H1 (cell line): Measurements from ENCODE around the gene TMEM266. TPM values are rescaled to one million over a fixed set of nuclear protein-coding genes. Genes with fewer than 3 reads are reported as not detected.

ENCODE experiments used
- CTCF ChIA-PET: fragments of 300-600 bp; sonication (Branson Sonifier 250); formaldehyde crosslinking; loops from one replicate; lab custom pipeline; 2021; ENCODE audit not compliant: partially characterized antibody; lab: Charles Lee
- POLR2A ChIA-PET: fragments of 300-600 bp; sonication (Branson Sonifier 250); formaldehyde crosslinking; loops from one replicate; lab custom pipeline; 2021; ENCODE audit warnings: inconsistent platforms; ENCODE audit not compliant: partially characterized antibody; lab: Charles Lee
- DNase-seq, 2 experiments: peaks; one replicate each; pipeline versions ENCODE4 v3.0.0 to v3.0.0-alpha.2; 2010 to 2022; ENCODE audit warnings: low spot score in 2 of 2, low read depth in 1 of 2, mixed read lengths in 1 of 2
- FAIRE-seq: peaks from 2 replicates; lab custom pipeline; 2011; peaks lifted over from hg19 to GRCh38; lab: Jason Lieb, UNC
- H2AFZ ChIP-seq: 2 replicates; pipeline ENCODE4 v1.8.1; 2012; ENCODE audit warnings: low read length, inconsistent platforms
- H2AK5ac ChIP-seq: 2 replicates; pipeline ENCODE4 v1.6.1; 2013; ENCODE audit warnings: low read depth, low read length
- H2BK120ac ChIP-seq: replicated peaks from 2 replicates; pipeline ENCODE3; 2013; ENCODE audit warnings: low read depth, low read length, inconsistent platforms
- H2BK12ac ChIP-seq: 2 replicates; pipeline ENCODE4 v1.6.1; 2013; ENCODE audit warnings: low read depth, low read length
- H2BK15ac ChIP-seq: 2 replicates; pipeline ENCODE4 v1.6.1; 2013; ENCODE audit warnings: low read length
- H2BK20ac ChIP-seq: 2 replicates; pipeline ENCODE4 v1.6.1; 2013; ENCODE audit warnings: low read length
- H2BK5ac ChIP-seq: 2 replicates; pipeline ENCODE4 v1.6.1; 2013; ENCODE audit warnings: low read depth, low read length
- H3K14ac ChIP-seq: 2 replicates; pipeline ENCODE4 v1.6.1; 2013; ENCODE audit warnings: inconsistent platforms; ENCODE audit not compliant: insufficient read length
- H3K18ac ChIP-seq: 2 replicates; pipeline ENCODE4 v1.6.1; 2013; ENCODE audit warnings: low read length; ENCODE audit errors: extremely low read depth
- H3K23ac ChIP-seq: 2 replicates; pipeline ENCODE4 v1.6.1; 2013; ENCODE audit warnings: inconsistent platforms; ENCODE audit not compliant: insufficient read length
- H3K23me2 ChIP-seq: 2 replicates; pipeline ENCODE4 v1.6.1; 2013; ENCODE audit warnings: low read depth, low read length
- H3K27ac ChIP-seq: 2 replicates; pipeline ENCODE4 v1.6.1; 2011; ENCODE audit warnings: low read depth, low read length, inconsistent platforms
- H3K27me3 ChIP-seq, 4 experiments: replicated peaks in 1 of 4; 1 replicate in 1 of 4; 2 replicates in 3 of 4; pipeline versions ENCODE4 v1.6.1 to v1.8.1; 2011 to 2013; ENCODE audit warnings: low read length in 3 of 4, mild to moderate bottlenecking in 3 of 4, inconsistent platforms in 2 of 4, mixed read lengths in 2 of 4, moderate library complexity in 1 of 4; ENCODE audit not compliant: control insufficient read depth in 3 of 4, insufficient read depth in 3 of 4; ENCODE audit errors: extremely low read depth in 1 of 4
- H3K36me3 ChIP-seq, 4 experiments: 2 replicates each; pipeline versions ENCODE4 v1.6.1 to v1.8.1; 2011 to 2013; ENCODE audit warnings: mild to moderate bottlenecking in 4 of 4, low read length in 3 of 4, moderate library complexity in 2 of 4, control low read depth in 1 of 4, inconsistent platforms in 1 of 4; ENCODE audit not compliant: insufficient read depth in 4 of 4, control insufficient read depth in 2 of 4
- H3K4ac ChIP-seq: replicated peaks from 2 replicates; pipeline ENCODE3; 2013; ENCODE audit warnings: low read length, low read depth, mixed read lengths, inconsistent platforms; ENCODE audit not compliant: insufficient read length
- H3K4me1 ChIP-seq, 4 experiments: replicated peaks in 1 of 4; 1 replicate in 1 of 4; 2 replicates in 3 of 4; pipeline versions ENCODE4 v1.6.1 to v1.8.1; 2011 to 2013; ENCODE audit warnings: low read length in 3 of 4, inconsistent platforms in 2 of 4, mixed read lengths in 1 of 4; ENCODE audit not compliant: insufficient read depth in 4 of 4, control insufficient read depth in 3 of 4
- H3K4me2 ChIP-seq, 2 experiments: 2 replicates each; pipeline versions ENCODE4 v1.6.1 to v1.8.1; 2011 to 2013; ENCODE audit warnings: low read depth in 2 of 2, low read length in 2 of 2, control low read depth in 1 of 2, inconsistent platforms in 1 of 2, mild to moderate bottlenecking in 1 of 2; ENCODE audit not compliant: insufficient read depth in 1 of 2
- H3K4me3 ChIP-seq, 4 experiments: fragments of 200-600, 300-600 bp in 1 of 4; sonication (generic), shearing (Covaris generic), sonication (Bioruptor Twin) in 1 of 4; 2 replicates each; pipeline versions ENCODE4 v1.5.1 to v1.8.1; 2011 to 2016; ENCODE audit warnings: low read length in 4 of 4, low read depth in 3 of 4, control low read depth in 2 of 4, inconsistent platforms in 2 of 4, mild to moderate bottlenecking in 2 of 4, mixed read lengths in 1 of 4, moderate library complexity in 1 of 4; ENCODE audit not compliant: insufficient read depth in 2 of 4; ENCODE audit errors: extremely low read depth in 1 of 4
- H3K56ac ChIP-seq: replicated peaks from 2 replicates; pipeline ENCODE3; 2013; ENCODE audit warnings: low read depth, mild to moderate bottlenecking, mixed read lengths, low read length, inconsistent platforms; ENCODE audit not compliant: insufficient read length
- H3K79me1 ChIP-seq: 2 replicates; pipeline ENCODE4 v1.6.1; 2013; ENCODE audit warnings: low read depth, low read length, control low read depth
- H3K79me2 ChIP-seq, 2 experiments: 2 replicates each; pipeline versions ENCODE4 v1.6.1 to v1.8.1; 2012 to 2013; ENCODE audit warnings: low read length in 2 of 2, mild to moderate bottlenecking in 2 of 2, inconsistent platforms in 1 of 2; ENCODE audit not compliant: insufficient read depth in 2 of 2, control insufficient read depth in 1 of 2
- H3K9ac ChIP-seq, 4 experiments: replicated peaks in 1 of 4; 1 replicate in 1 of 4; 2 replicates in 3 of 4; pipeline versions ENCODE4 v1.6.1 to v1.8.1; 2011 to 2013; ENCODE audit warnings: low read depth in 3 of 4, low read length in 3 of 4, control low read depth in 2 of 4, mild to moderate bottlenecking in 2 of 4, moderate library complexity in 2 of 4, inconsistent platforms in 1 of 4; ENCODE audit errors: extremely low read depth in 1 of 4
- H3K9me3 ChIP-seq, 2 experiments: 2 replicates each; pipeline versions ENCODE4 v1.6.1 to v1.8.1; 2012 to 2013; ENCODE audit warnings: mild to moderate bottlenecking in 2 of 2, moderate library complexity in 2 of 2, control low read depth in 1 of 2, inconsistent platforms in 1 of 2, low read depth in 1 of 2, low read length in 1 of 2, mixed read lengths in 1 of 2; ENCODE audit not compliant: insufficient read depth in 2 of 2
- H4K20me1 ChIP-seq, 2 experiments: replicated peaks in 1 of 2; 2 replicates each; pipeline versions ENCODE3 to v1.8.1; 2011 to 2013; ENCODE audit warnings: inconsistent platforms in 2 of 2, low read length in 2 of 2, mild to moderate bottlenecking in 1 of 2; ENCODE audit not compliant: insufficient read depth in 2 of 2, control insufficient read depth in 1 of 2
- H4K5ac ChIP-seq: 2 replicates; pipeline ENCODE4 v1.6.1; 2013; ENCODE audit warnings: low read length, low read depth, mixed read lengths, inconsistent platforms; ENCODE audit not compliant: insufficient read length
- H4K8ac ChIP-seq: 2 replicates; pipeline ENCODE4 v1.8.0; 2013; ENCODE audit warnings: mild to moderate bottlenecking, moderate library complexity, low read length, inconsistent platforms; ENCODE audit not compliant: insufficient read depth; ENCODE audit errors: extremely low read depth
- H4K91ac ChIP-seq: replicated peaks from 2 replicates; pipeline ENCODE3; 2013; ENCODE audit warnings: low read length, mixed read lengths, inconsistent platforms; ENCODE audit not compliant: insufficient read length
- GABPA ChIP-seq: IDR thresholded peaks from 2 replicates; pipeline ENCODE4 v1.6.1; 2011; ENCODE audit warnings: mild to moderate bottlenecking, low read length, moderate library complexity, borderline replicate concordance; ENCODE audit not compliant: insufficient read depth
- GTF2F1 ChIP-seq: IDR thresholded peaks from 2 replicates; pipeline ENCODE4 v1.6.1; 2012; ENCODE audit warnings: low read depth, low read length, improper control_type of control experiment, borderline replicate concordance
- KDM5A ChIP-seq: fragments of 200-600 bp; IDR thresholded peaks from 2 replicates; pipeline ENCODE4 v1.7.1; 2012; ENCODE audit warnings: mild to moderate bottlenecking, low read length, inconsistent platforms, mixed read lengths
- POLR2A ChIP-seq, 2 experiments: IDR thresholded peaks; 1 replicate in 1 of 2; 2 replicates in 1 of 2; pipeline ENCODE4 v1.6.1; 2011; ENCODE audit warnings: low read depth in 2 of 2, low read length in 2 of 2, mild to moderate bottlenecking in 2 of 2; ENCODE audit errors: control extremely low read depth in 1 of 2
- RAD21 ChIP-seq, 2 experiments: IDR thresholded peaks in 1 of 2; conservative IDR thresholded peaks in 1 of 2; 2 replicates each; pipeline ENCODE4 v1.6.1; 2011; ENCODE audit warnings: low read depth in 2 of 2, low read length in 2 of 2, improper control_type of control experiment in 1 of 2, inconsistent platforms in 1 of 2, mild to moderate bottlenecking in 1 of 2, moderate library complexity in 1 of 2
- SRF ChIP-seq: IDR thresholded peaks from 2 replicates; pipeline ENCODE4 v1.6.1; 2011; ENCODE audit warnings: mild to moderate bottlenecking, low read depth, low read length, moderate library complexity
- TEAD4 ChIP-seq: IDR thresholded peaks from 2 replicates; pipeline ENCODE4 v1.6.1; 2012; ENCODE audit warnings: low read depth, low read length, inconsistent platforms, mixed read lengths
- WGBS, 2 experiments: shearing (Covaris generic) in 1 of 2; methylation state at CpG; one replicate each; pipeline versions ENCODE4 v1.1.6 to v1.1.7; 2013 to 2015; ENCODE audit warnings: low lambda C conversion rate in 2 of 2, mixed read lengths in 2 of 2, inconsistent platforms in 1 of 2, low coverage in 1 of 2, missing lambda C conversion rate in 1 of 2; ENCODE audit not compliant: insufficient replicate concordance in 2 of 2, insufficient coverage in 1 of 2, insufficient read length in 1 of 2; ENCODE audit errors: extremely low coverage in 1 of 2, missing lambda C conversion rate in 1 of 2; 5-methylcytosine and 5-hydroxymethylcytosine counted together
- polyA plus RNA-seq, 7 experiments: library from polyadenylated mRNA; depleted of rRNA in 3 of 7; stranded (reverse) in 5 of 7; unstranded in 2 of 7; fragments of >200 nt in 5 of 7; fragments of 200-250 nt in 2 of 7; gene quantifications; 1 replicate in 5 of 7; 2 replicates in 1 of 7; 4 replicates in 1 of 7; pipeline versions ENCODE4 v1.2.1 to v1.2.3, GENCODE V29; 2011 to 2013; ENCODE audit warnings: missing spikeins in 2 of 7, mixed read lengths in 2 of 7
- total RNA-seq: library from RNA; stranded (reverse); fragmentation: NEBNext Ultra II Directional; extraction: Animal tissue kit (Norgen Biotek cat#: 25700); gene quantifications from 2 replicates; pipeline ENCODE4 v1.2.1, GENCODE V29; 2021
- TF ChIP-seq, protein P1 (sequence below): IDR thresholded peaks from 2 replicates; pipeline ENCODE4 v1.6.1; 2012; ENCODE audit warnings: inconsistent platforms
- TF ChIP-seq, protein P2 (sequence below), 3 experiments: IDR thresholded peaks; 1 replicate in 2 of 3; 2 replicates in 1 of 3; pipeline versions ENCODE4 v1.5.1 to v1.6.1; 2011; ENCODE audit warnings: low read length in 3 of 3, mild to moderate bottlenecking in 3 of 3, inconsistent platforms in 2 of 3, low read depth in 1 of 3, moderate library complexity in 1 of 3; ENCODE audit not compliant: insufficient read depth in 1 of 3; ENCODE audit errors: control extremely low read depth in 1 of 3

TMEM266 gene
- total and polyA plus RNA-seq, 2 of the 8 experiments (the other 6 are each of a cell fraction or from before 2014, with no cell fraction given), result 2.6 TPM

DNA sequence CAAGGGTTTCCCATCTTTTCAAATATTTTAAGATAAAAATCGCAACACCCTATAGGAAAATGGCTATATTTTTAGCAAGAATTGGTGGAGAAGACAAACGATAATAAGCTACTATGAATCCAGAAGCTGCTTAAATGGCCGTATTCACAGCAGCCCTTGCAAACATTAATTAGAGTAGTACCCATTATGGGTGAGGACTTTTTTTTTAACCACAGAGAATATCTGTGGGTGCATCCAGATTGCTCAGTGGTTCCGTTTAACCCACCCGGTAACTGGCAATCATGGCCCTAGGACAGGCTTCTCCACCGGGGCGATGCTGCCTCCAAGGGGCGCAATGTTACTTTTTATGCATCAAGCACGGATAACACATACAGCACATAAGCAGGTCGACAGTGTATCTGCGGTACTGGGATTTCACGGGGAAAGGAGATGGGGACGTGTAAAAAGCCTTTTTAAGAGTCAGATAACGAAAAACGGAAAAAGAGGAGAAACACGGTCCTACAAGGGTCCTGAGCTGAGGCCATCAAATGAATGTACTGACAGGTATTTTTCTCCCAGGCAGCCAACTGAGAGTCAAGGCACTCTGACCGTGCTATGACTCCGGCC, 968 bp upstream of the TMEM266 start:
- Histone ChIP-seq H3K23ac (no peak overlapping the region), H3K36me3 (no peaks in the 10 kb centered on the region), H3K56ac (no peak overlapping the region), H2BK120ac (no peak overlapping the region), H3K9ac (no peak overlapping the region), H3K9me3 (no peaks in the 10 kb centered on the region), H4K91ac (no peak overlapping the region), H3K27ac (no peak overlapping the region), H3K4me1 (peaks cover 0 to 16% (median 6%) of the 10 kb centered on the region in 4 experiments; a peak in 6 of 7 replicates), H4K5ac (no peak overlapping the region), H3K79me2 (no peaks in the 10 kb centered on the region), H3K4me2 (peak overlapping the region; percentile 60 to 88), H3K18ac (no peak overlapping the region), H3K23me2 (peaks cover 5% of the 10 kb centered on the region; the same call in 1 of the 2 replicates), H3K27me3 (peaks cover 0 to 14% (median 3%) of the 10 kb centered on the region in 4 experiments; a peak in 5 of 7 replicates), H4K8ac (no peak overlapping the region), H4K20me1 (no peaks in the 10 kb centered on the region), H2BK5ac (no peak overlapping the region), H2AFZ (no peak overlapping the region), H3K4me3 (peak overlapping the region; percentile 69 to 85 (median 76)), H2BK20ac (no peak overlapping the region), H3K4ac (no peak overlapping the region), H3K14ac (no peak overlapping the region), H2BK15ac (no peak overlapping the region), H3K79me1 (no peaks in the 10 kb centered on the region), H2BK12ac (no peak overlapping the region), H2AK5ac (no peak overlapping the region)
- WGBS, 2 experiments, result 24% methylated on average over 18 of the region's 18 CpGs; no CpG with 5 or more reads in 1 of the 2 experiments
- DNase-seq (no peak), FAIRE-seq (no peak)
- ChIA-PET CTCF (interaction anchor here (0.7 to 6.0 kb wide), 26 partner anchors 7 to 131 kb away, joined by 3 to 164 read pairs (median 5); no protein-coding TSS in a partner anchor), POLR2A (interaction anchor here (0.8 to 2.7 kb wide), 2 partner anchors 81 to 331 kb away, joined by 3 to 11 read pairs; no protein-coding TSS in a partner anchor)
- TF ChIP-seq KDM5A (no peak), GTF2F1 (no peak), TEAD4 (no peak), SRF (no peak), GABPA (no peak), POLR2A (IDR thresholded peaks at IDR 0.05; ENCODE audit: control extremely low read depth in 1 of 2, low read depth in 2 of 2, low read length in 2 of 2) (no peak), RAD21 (IDR thresholded peaks at IDR 0.05 in 1 of 2, conservative IDR thresholded peaks at IDR 0.05 in 1 of 2; ENCODE audit: low read depth in 2 of 2, low read length in 2 of 2) (peak; percentile 50 to 66)
- TF ChIP-seq, protein P1, sequence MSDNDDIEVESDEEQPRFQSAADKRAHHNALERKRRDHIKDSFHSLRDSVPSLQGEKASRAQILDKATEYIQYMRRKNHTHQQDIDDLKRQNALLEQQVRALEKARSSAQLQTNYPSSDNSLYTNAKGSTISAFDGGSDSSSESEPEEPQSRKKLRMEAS, result no peak
- TF ChIP-seq, protein P2, sequence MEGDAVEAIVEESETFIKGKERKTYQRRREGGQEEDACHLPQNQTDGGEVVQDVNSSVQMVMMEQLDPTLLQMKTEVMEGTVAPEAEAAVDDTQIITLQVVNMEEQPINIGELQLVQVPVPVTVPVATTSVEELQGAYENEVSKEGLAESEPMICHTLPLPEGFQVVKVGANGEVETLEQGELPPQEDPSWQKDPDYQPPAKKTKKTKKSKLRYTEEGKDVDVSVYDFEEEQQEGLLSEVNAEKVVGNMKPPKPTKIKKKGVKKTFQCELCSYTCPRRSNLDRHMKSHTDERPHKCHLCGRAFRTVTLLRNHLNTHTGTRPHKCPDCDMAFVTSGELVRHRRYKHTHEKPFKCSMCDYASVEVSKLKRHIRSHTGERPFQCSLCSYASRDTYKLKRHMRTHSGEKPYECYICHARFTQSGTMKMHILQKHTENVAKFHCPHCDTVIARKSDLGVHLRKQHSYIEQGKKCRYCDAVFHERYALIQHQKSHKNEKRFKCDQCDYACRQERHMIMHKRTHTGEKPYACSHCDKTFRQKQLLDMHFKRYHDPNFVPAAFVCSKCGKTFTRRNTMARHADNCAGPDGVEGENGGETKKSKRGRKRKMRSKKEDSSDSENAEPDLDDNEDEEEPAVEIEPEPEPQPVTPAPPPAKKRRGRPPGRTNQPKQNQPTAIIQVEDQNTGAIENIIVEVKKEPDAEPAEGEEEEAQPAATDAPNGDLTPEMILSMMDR (IDR thresholded peaks at IDR 0.05; ENCODE audit: control extremely low read depth in 1 of 3, insufficient read depth in 1 of 3, low read depth in 1 of 3, low read length in 3 of 3), result peak; percentile 40 to 60 (median 43)
